Measurements from ENCODE around the gene PLEKHH1.

PLEKHH1 gene

DNA sequence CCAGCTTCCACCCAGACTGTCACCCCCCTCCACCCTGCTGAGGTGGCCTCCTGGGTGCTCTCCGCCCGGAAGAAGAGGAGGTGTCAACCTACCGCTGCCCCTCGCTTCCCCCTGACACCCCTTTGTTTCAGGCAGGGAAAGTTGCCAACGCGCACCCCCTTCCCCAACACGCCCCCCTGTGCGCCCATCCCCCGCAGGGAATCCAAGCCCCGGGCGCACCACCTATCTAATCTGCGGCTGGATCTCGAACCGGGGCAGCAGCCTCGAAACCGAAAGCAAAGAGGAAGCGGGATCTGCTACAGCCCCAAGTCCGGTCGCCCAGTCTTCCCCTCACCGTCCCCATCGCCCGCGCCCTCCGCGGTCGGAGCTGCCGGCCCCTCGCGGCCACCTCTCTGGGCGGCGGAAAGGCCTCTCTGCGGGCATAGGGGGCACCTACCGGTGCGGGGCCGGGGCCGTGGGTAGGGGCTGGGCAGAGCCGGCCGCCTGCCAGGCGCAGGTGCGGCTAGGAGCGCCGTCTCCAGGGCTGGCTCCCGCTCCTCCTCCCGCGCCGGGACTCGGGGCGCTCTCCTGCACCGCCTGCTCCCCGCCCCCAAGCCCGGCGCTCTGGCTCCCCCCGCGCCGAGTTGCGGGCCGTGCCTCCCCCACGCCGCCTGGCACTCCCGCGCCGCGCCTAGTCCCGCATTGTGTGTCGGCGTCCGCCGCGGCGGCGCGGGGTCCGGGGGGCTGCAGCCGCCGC lies 18.3 kb upstream of the PLEKHH1 start:
- Histone ChIP-seq H3K36me3 (ENCODE audit: insufficient read depth, low read length) (no peaks in the 10 kb centered on the region), H3K4me3 (ENCODE audit: low read length) (peak overlapping the region; percentile 44), H3K27me3 (ENCODE audit: insufficient read depth, low read length) (peaks cover 56% of the 10 kb centered on the region), H3K4me1 (ENCODE audit: insufficient read depth, low read length) (peaks cover 22% of the 10 kb centered on the region), H3K9me3 (ENCODE audit: low read length) (peaks cover 2% of the 10 kb centered on the region), H2AFZ (ENCODE audit: low read depth, low read length) (peak overlapping the region; percentile 83)

- Histone ChIP-seq H3K4me1 (ENCODE audit: insufficient read depth, low read length) (peaks cover 18% of the 10 kb centered on the region), H3K4me3 (ENCODE audit: low read length) (peak overlapping the region; percentile 44), H3K27me3 (ENCODE audit: insufficient read depth, low read length) (peaks cover 57% of the 10 kb centered on the region), H3K9me3 (ENCODE audit: low read length) (peaks cover 2% of the 10 kb centered on the region), H2AFZ (ENCODE audit: low read depth, low read length) (peak overlapping the region; percentile 83), H3K36me3 (ENCODE audit: insufficient read depth, low read length) (no peaks in the 10 kb centered on the region)
Measured at GRCh38 chr14:67515386-67516079, 17.6 kb upstream of the PLEKHH1 start.

DNA sequence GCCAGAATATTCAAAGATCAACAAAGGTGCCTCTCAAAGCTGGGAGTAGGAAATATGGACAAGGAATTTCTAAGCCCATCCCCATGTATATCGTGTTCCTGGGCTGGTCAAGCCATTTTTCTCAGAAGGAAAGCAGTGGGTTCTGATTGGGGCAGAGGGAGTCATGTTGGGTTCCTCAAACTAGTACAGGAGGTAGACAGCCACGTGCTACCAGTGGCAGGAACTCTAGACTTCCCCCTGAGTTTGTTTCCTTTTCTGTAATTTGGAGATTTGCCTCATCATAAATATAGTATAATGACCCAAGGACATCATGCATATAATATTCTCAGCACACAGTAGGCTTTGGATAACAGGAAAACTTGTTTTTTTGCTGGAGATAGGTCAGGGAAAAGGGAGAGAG lies 16.4 kb upstream of the PLEKHH1 start:
- Histone ChIP-seq H2AFZ (ENCODE audit: low read depth, low read length) (no peak overlapping the region), H3K27me3 (ENCODE audit: insufficient read depth, low read length) (peaks cover 66% of the 10 kb centered on the region)

GRCh38 chr14:67517083-67517482 lies 16.0 kb upstream of the PLEKHH1 start:
- Histone ChIP-seq H3K4me1 (ENCODE audit: insufficient read depth, low read length) (peaks cover 4% of the 10 kb centered on the region), H3K4me3 (ENCODE audit: low read length) (no peak overlapping the region), H2AFZ (ENCODE audit: low read depth, low read length) (no peak overlapping the region), H3K27me3 (ENCODE audit: insufficient read depth, low read length) (peaks cover 66% of the 10 kb centered on the region), H3K9me3 (ENCODE audit: low read length) (peaks cover 2% of the 10 kb centered on the region), H3K36me3 (ENCODE audit: insufficient read depth, low read length) (no peaks in the 10 kb centered on the region)

More for the DNA sequence above, 16.4 kb upstream of the PLEKHH1 start:
- no peaks in the 10 kb centered on the region for H3K36me3 ChIP-seq (ENCODE audit: insufficient read depth, low read length)
- H3K4me3 ChIP-seq (ENCODE audit: low read length) = no peak overlapping the region
- H3K4me1 ChIP-seq (ENCODE audit: insufficient read depth, low read length) = peaks cover 6% of the 10 kb centered on the region
- H3K9me3 ChIP-seq (ENCODE audit: low read length) = peaks cover 2% of the 10 kb centered on the region

DNA sequence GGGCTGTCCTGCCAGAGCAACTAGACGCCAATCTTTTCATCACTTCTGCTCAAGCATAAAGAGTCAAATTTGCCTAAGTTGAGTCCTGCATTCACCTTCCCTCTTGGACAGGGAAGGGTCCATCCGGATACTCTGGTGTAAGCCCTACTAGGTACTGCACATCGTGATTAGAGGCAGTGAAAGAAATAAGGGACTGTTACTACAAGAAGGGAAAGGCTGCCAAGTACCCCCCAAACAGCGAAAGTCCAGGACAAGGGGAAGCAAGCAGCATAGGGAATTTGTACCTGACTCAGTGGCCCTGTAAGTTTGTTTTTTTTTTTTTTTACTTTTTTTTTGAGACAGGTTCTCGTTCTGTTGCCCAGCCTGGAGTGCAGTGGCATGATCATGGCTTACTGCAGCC lies 13.7 kb upstream of the PLEKHH1 start:
- Histone ChIP-seq H3K4me1 (ENCODE audit: insufficient read depth, low read length) (peaks cover 12% of the 10 kb centered on the region), H3K27me3 (ENCODE audit: insufficient read depth, low read length) (peaks cover 52% of the 10 kb centered on the region), H3K36me3 (ENCODE audit: insufficient read depth, low read length) (no peaks in the 10 kb centered on the region), H3K4me3 (ENCODE audit: low read length) (no peak overlapping the region), H2AFZ (ENCODE audit: low read depth, low read length) (no peak overlapping the region), H3K9me3 (ENCODE audit: low read length) (peaks cover 2% of the 10 kb centered on the region)

DNA sequence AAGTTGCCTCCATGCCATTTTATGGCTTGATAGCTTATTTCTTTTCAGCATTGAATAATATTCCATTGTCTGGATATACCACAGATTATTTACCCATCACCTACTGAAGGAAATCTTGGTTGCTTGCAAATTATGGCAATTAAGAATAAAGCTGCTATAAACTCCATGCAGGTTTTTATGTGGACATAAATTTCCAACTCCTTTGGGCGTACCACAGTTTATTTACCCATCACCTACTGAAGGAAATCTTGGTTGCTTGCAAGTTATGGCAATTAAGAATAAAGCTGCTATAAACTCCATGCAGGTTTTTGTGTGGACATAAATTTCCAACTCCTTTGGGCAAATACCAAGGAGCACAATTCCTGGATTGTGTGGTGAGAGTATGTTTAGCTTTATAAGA lies 12.6 kb upstream of the PLEKHH1 start:
- peaks cover 47% of the 10 kb centered on the region for H3K27me3 ChIP-seq (ENCODE audit: insufficient read depth, low read length)

GRCh38 chr14:67522270-67522669 lies 10.8 kb upstream of the PLEKHH1 start:
- Histone ChIP-seq H3K36me3 (ENCODE audit: insufficient read depth, low read length) (no peaks in the 10 kb centered on the region), H3K27me3 (ENCODE audit: insufficient read depth, low read length) (peaks cover 30% of the 10 kb centered on the region), H3K4me3 (ENCODE audit: low read length) (no peak overlapping the region), H3K4me1 (ENCODE audit: insufficient read depth, low read length) (peaks cover 16% of the 10 kb centered on the region), H3K9me3 (ENCODE audit: low read length) (peaks cover 2% of the 10 kb centered on the region), H2AFZ (ENCODE audit: low read depth, low read length) (no peak overlapping the region)

More for the DNA sequence above, 12.6 kb upstream of the PLEKHH1 start:
- Histone ChIP-seq H3K36me3 (ENCODE audit: insufficient read depth, low read length) (no peaks in the 10 kb centered on the region), H3K4me3 (ENCODE audit: low read length) (no peak overlapping the region), H3K4me1 (ENCODE audit: insufficient read depth, low read length) (peaks cover 16% of the 10 kb centered on the region), H3K9me3 (ENCODE audit: low read length) (peaks cover 2% of the 10 kb centered on the region), H2AFZ (ENCODE audit: low read depth, low read length) (no peak overlapping the region)

- H3K4me1 ChIP-seq (ENCODE audit: insufficient read depth, low read length) = peaks cover 16% of the 10 kb centered on the region
- H2AFZ ChIP-seq (ENCODE audit: low read depth, low read length) = no peak overlapping the region
- no peak overlapping the region for H3K4me3 ChIP-seq (ENCODE audit: low read length)
- H3K27me3 ChIP-seq (ENCODE audit: insufficient read depth, low read length) = peaks cover 14% of the 10 kb centered on the region
- no peaks in the 10 kb centered on the region for H3K36me3 ChIP-seq (ENCODE audit: insufficient read depth, low read length)
- peaks cover 2% of the 10 kb centered on the region for H3K9me3 ChIP-seq (ENCODE audit: low read length)
Measured at GRCh38 chr14:67523764-67524633, 9.1 kb upstream of the PLEKHH1 start.

DNA sequence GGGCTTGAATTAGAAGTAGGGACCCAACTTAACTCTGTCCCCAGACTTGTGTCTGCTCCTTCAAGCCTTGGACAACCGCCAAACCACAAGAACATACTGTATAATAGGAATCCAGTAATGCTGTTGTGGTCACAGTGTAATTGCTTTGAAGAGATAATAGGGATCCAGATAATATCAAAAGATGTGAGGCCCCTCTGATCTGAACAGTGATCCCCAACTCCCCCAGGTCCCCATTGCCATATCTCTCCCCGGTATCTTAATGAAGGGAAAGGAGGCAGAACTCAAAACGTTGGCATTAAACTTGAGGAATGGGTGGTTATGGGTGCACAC lies 8.5 kb upstream of the PLEKHH1 start:
- no peaks in the 10 kb centered on the region for H3K36me3 ChIP-seq (ENCODE audit: insufficient read depth, low read length)
- H3K9me3 ChIP-seq (ENCODE audit: low read length) = no peaks in the 10 kb centered on the region
- peaks cover 16% of the 10 kb centered on the region for H3K4me1 ChIP-seq (ENCODE audit: insufficient read depth, low read length)
- peaks cover 16% of the 10 kb centered on the region for H3K27me3 ChIP-seq (ENCODE audit: insufficient read depth, low read length)
- H2AFZ ChIP-seq (ENCODE audit: low read depth, low read length) = no peak overlapping the region
- no peak overlapping the region for H3K4me3 ChIP-seq (ENCODE audit: low read length)

GRCh38 chr14:67525389-67525788 lies 7.7 kb upstream of the PLEKHH1 start:
- no peak overlapping the region for H3K4me3 ChIP-seq (ENCODE audit: low read length)
- H3K27me3 ChIP-seq (ENCODE audit: insufficient read depth, low read length) = peaks cover 19% of the 10 kb centered on the region
- H2AFZ ChIP-seq (ENCODE audit: low read depth, low read length) = no peak overlapping the region
- no peaks in the 10 kb centered on the region for H3K36me3 ChIP-seq (ENCODE audit: insufficient read depth, low read length)
- no peaks in the 10 kb centered on the region for H3K9me3 ChIP-seq (ENCODE audit: low read length)
- H3K4me1 ChIP-seq (ENCODE audit: insufficient read depth, low read length) = peaks cover 16% of the 10 kb centered on the region

GRCh38 chr14:67526181-67526580 lies 6.9 kb upstream of the PLEKHH1 start:
- Histone ChIP-seq H3K27me3 (ENCODE audit: insufficient read depth, low read length) (peaks cover 21% of the 10 kb centered on the region), H3K4me1 (ENCODE audit: insufficient read depth, low read length) (peaks cover 16% of the 10 kb centered on the region), H3K9me3 (ENCODE audit: low read length) (no peaks in the 10 kb centered on the region), H2AFZ (ENCODE audit: low read depth, low read length) (no peak overlapping the region), H3K36me3 (ENCODE audit: insufficient read depth, low read length) (no peaks in the 10 kb centered on the region), H3K4me3 (ENCODE audit: low read length) (no peak overlapping the region)

DNA sequence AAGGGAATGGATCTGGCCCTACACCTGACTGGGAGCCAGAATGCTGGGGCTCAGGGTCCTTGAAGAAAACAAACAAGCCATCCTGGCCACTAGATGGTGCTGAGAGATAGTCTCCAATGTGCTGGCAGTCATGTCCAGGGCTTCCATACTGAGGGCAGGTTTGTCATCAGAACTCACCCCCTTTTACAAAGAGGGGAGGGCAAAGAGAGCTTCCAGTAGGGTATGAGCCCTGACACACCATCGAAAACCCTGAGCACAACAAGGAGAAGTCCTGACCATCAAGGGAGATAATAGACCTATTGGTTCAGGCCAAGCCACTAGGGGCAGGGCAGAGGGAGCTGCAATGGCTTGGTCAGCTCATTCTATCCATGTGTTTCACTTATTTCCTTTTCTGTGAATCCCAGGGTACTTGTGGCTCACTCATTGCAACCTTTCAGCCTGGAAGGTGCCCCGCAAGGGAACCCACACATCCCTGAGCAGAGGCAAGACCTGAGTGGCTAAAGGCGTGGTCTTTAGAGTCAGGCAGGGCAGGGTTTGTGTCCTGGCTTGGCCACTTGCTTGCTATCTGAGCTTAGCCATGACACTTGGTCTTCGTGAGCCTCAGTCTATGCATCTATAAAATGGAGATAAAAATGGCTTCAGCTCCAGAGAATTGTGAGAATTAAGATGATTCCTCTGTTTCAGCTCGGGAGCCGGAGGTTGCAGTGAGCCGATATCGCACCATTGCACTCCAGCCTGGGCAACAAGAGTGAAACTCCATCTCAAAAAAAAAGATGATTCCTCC lies 6.2 kb upstream of the PLEKHH1 start:
- no peaks in the 10 kb centered on the region for H3K36me3 ChIP-seq (ENCODE audit: insufficient read depth, low read length)
- H3K9me3 ChIP-seq (ENCODE audit: low read length) = no peaks in the 10 kb centered on the region
- H3K4me3 ChIP-seq (ENCODE audit: low read length) = no peak overlapping the region
- H3K27me3 ChIP-seq (ENCODE audit: insufficient read depth, low read length) = peaks cover 17% of the 10 kb centered on the region
- H3K4me1 ChIP-seq (ENCODE audit: insufficient read depth, low read length) = peaks cover 16% of the 10 kb centered on the region
- H2AFZ ChIP-seq (ENCODE audit: low read depth, low read length) = no peak overlapping the region
